ENCODE results near the gene PKD1. TPM values are rescaled to one million over a fixed set of nuclear protein-coding genes. Genes with fewer than 3 reads are reported as not detected.

The PKD1 gene
- total and polyA plus RNA-seq, 12 donors = 76.7 to 122 (median 104) TPM

GRCh38 chr16:2095315-2095853 lies 40.3 kb downstream of the PKD1 start:
- Histone ChIP-seq H3K4me3 (no peak overlapping the region), H3K27ac (no peak overlapping the region), H3K36me3 (peaks cover under 1 to 92% (median 57%) of the 10 kb centered on the region in 9 donors), H3K27me3 (no peaks in the 10 kb centered on the region), H3K9me3 (no peaks in the 10 kb centered on the region), H3K4me1 (peaks cover 0 to 12% (median 0%) of the 10 kb centered on the region in 9 donors)
- no peak for ATAC-seq
- no peak for TF ChIP-seq CTCF (IDR thresholded peaks at IDR 0.05)
- no peak for DNase-seq
- intact Hi-C loops (cut with DNase I) = no loop called here
- WGBS, 2 donors = 95 to 97% methylated on average over 26 of the region's 26 CpGs

GRCh38 chr16:2093793-2094192 lies 41.9 kb downstream of the PKD1 start:
- H3K27me3 ChIP-seq = no peaks in the 10 kb centered on the region
- no peak overlapping the region for H3K27ac ChIP-seq
- ATAC-seq (no peak), DNase-seq (no peak)
- intact Hi-C loops (cut with DNase I) = no loop called here
- H3K4me1 ChIP-seq = peaks cover 0 to 16% (median 0%) of the 10 kb centered on the region in 9 donors
- peaks cover 5 to 92% (median 60%) of the 10 kb centered on the region in 9 donors for H3K36me3 ChIP-seq
- H3K4me3 ChIP-seq = no peak overlapping the region
- WGBS, 2 donors = 89 to 97% methylated on average over 15 of the region's 15 CpGs
- H3K9me3 ChIP-seq = no peaks in the 10 kb centered on the region
- TF ChIP-seq CTCF (IDR thresholded peaks at IDR 0.05) = no peak

- Histone ChIP-seq H3K27ac (no peak overlapping the region), H3K4me3 (no peak overlapping the region), H3K4me1 (peaks cover 0 to 16% (median 0%) of the 10 kb centered on the region in 9 donors), H3K9me3 (no peaks in the 10 kb centered on the region), H3K27me3 (no peaks in the 10 kb centered on the region), H3K36me3 (peaks cover 5 to 96% (median 68%) of the 10 kb centered on the region in 9 donors)
- 96 to 97% methylated on average over 13 of the region's 13 CpGs for WGBS, 2 donors
- ATAC-seq (no peak), DNase-seq (no peak)
- intact Hi-C loops (cut with DNase I) = no loop called here
- TF ChIP-seq CTCF (IDR thresholded peaks at IDR 0.05) = no peak
Measured at GRCh38 chr16:2092866-2093265, 42.8 kb downstream of the PKD1 start.

DNA sequence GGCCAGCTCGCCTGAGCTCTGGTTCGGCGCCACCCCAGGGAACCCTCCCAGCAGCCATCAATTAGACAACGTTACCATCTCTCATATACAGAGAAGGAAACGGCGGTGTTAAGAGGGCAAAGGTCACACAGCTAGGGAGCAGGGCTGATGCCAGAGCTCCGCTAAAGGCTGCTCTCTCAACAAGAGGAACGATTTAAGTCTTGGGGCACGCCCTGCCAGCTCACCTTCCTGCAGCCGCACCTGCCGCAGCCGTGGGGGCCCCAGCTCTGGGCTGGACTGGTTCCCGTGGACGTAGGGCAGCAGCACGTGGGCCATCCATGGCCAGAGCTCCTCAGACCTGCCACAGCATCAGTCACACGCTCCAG lies 43.5 kb downstream of the PKD1 start:
- no peaks in the 10 kb centered on the region for H3K27me3 ChIP-seq
- no peak overlapping the region for H3K27ac ChIP-seq
- no peak overlapping the region for H3K4me3 ChIP-seq
- no peaks in the 10 kb centered on the region for H3K9me3 ChIP-seq
- no peak for TF ChIP-seq CTCF (IDR thresholded peaks at IDR 0.05)
- 91% methylated on average over 16 of the region's 16 CpGs for WGBS, 2 donors
- H3K4me1 ChIP-seq = peaks cover 0 to 16% (median 0%) of the 10 kb centered on the region in 9 donors
- DNase-seq = no peak
- ATAC-seq = no peak
- intact Hi-C loops (cut with DNase I) = no loop called here
- H3K36me3 ChIP-seq = peaks cover 5 to 96% (median 69%) of the 10 kb centered on the region in 9 donors
